ENCODE measurements around the gene AKR1D1. TPM values are rescaled to one million over a fixed set of nuclear protein-coding genes. Genes with fewer than 3 reads are reported as not detected.

AKR1D1 gene

Small RNA genes lying within 50 kb of the gene (small RNA-seq; reads per million reads assigned to genes)
- gene AC024082.2 (not detected), gene RN7SKP223 (not detected)
